HepG2 (cell line): ENCODE results near the gene MAPK14. TPM values are rescaled to one million over a fixed set of nuclear protein-coding genes. Genes with fewer than 3 reads are reported as not detected.

Experiments
- ATAC-seq: fragments of 200-7000 bp; cut with Tn5 transposase; 3 replicates; pipeline ENCODE4 v1.9.1; 2020; ENCODE audit warnings: mild to moderate bottlenecking, moderate library complexity
- BruUV-seq: library from RNA; stranded (reverse); fragments of 400-500 nt; replicated peaks from 2 replicates; lab custom pipeline; 2021; lab: Mats Ljungman, UMichigan
- CTCF ChIA-PET: fragments of 300-600 bp; formaldehyde crosslinking; extraction: SDS; loops from one replicate; lab custom pipeline; 2021; ENCODE audit warnings: low total read pairs, inconsistent platforms, low intra/inter-chr PET ratio; lab: Yijun Ruan, JAX
- POLR2A ChIA-PET: fragments of 350-600 bp; sonication (Branson Sonifier 250); formaldehyde crosslinking; loops from one replicate; lab custom pipeline; 2020; ENCODE audit warnings: antibody characterized with exemption, inconsistent platforms; lab: Yijun Ruan, JAX
- DNase-seq: peaks from one replicate; pipeline ENCODE4 v3.0.0-alpha.2; 2015; ENCODE audit warnings: low spot score
- FAIRE-seq: peaks from 3 replicates; lab custom pipeline; 2011; peaks lifted over from hg19 to GRCh38; lab: Jason Lieb, UNC
- H2AFZ ChIP-seq: one replicate; pipeline ENCODE4 v1.6.1; 2011; ENCODE audit warnings: low read length, inconsistent platforms
- H3K27ac ChIP-seq: fragments of 300-600 bp; 3 replicates; pipeline ENCODE4 v1.8.0; 2011; ENCODE audit warnings: mixed run types, mild to moderate bottlenecking, mixed read lengths, low read length, inconsistent platforms; ENCODE audit not compliant: insufficient read depth; ENCODE audit errors: extremely low read length
- H3K27me3 ChIP-seq, 2 experiments: fragments of 200-600 bp in 1 of 2; 2 replicates in 1 of 2; 3 replicates in 1 of 2; pipeline versions ENCODE4 v1.6.0 to v1.8.0; 2011; ENCODE audit warnings: low read length in 2 of 2, mild to moderate bottlenecking in 2 of 2, moderate library complexity in 2 of 2, inconsistent platforms in 1 of 2; ENCODE audit not compliant: insufficient read depth in 2 of 2, control insufficient read depth in 1 of 2
- H3K36me3 ChIP-seq, 2 experiments: fragments of 200-600 bp in 1 of 2; replicated peaks in 1 of 2; 2 replicates in 1 of 2; 3 replicates in 1 of 2; pipeline versions ENCODE4 v1.5.1 to v1.8.0; 2011; ENCODE audit warnings: low read length in 2 of 2, inconsistent platforms in 1 of 2; ENCODE audit not compliant: insufficient read depth in 2 of 2, control insufficient read depth in 1 of 2
- H3K4me1 ChIP-seq: 2 replicates; pipeline ENCODE4 v1.5.1; 2012; ENCODE audit warnings: low read length, inconsistent platforms; ENCODE audit not compliant: insufficient read depth
- H3K4me2 ChIP-seq: 2 replicates; pipeline ENCODE4 v1.6.0; 2011; ENCODE audit warnings: low read depth, low read length, inconsistent platforms
- H3K4me3 ChIP-seq, 3 experiments: fragments of 200-600 bp in 1 of 3; sonication (generic), shearing (Covaris generic) in 1 of 3; replicated peaks in 1 of 3; 2 replicates each; pipeline ENCODE4 v1.5.1; 2011 to 2016; ENCODE audit warnings: low read length in 3 of 3, inconsistent platforms in 2 of 3, low read depth in 2 of 3, mild to moderate bottlenecking in 2 of 3, control low read depth in 1 of 3, mixed read lengths in 1 of 3; ENCODE audit not compliant: insufficient read depth in 1 of 3
- H3K79me2 ChIP-seq: one replicate; pipeline ENCODE4 v1.6.1; 2011; ENCODE audit warnings: low read length, inconsistent platforms; ENCODE audit not compliant: insufficient read depth
- H3K9ac ChIP-seq: 2 replicates; pipeline ENCODE4 v1.6.0; 2011; ENCODE audit warnings: mild to moderate bottlenecking, low read depth, low read length, inconsistent platforms; ENCODE audit not compliant: insufficient read depth
- H3K9me3 ChIP-seq: 2 replicates; pipeline ENCODE4 v1.5.1; 2012; ENCODE audit warnings: mild to moderate bottlenecking, low read length
- H4K20me1 ChIP-seq: 2 replicates; pipeline ENCODE4 v1.6.0; 2011; ENCODE audit warnings: inconsistent platforms, mild to moderate bottlenecking, low read length, moderate library complexity; ENCODE audit not compliant: insufficient read depth
- BRD4 ChIP-seq: sonication (generic); formaldehyde crosslinking; IDR thresholded peaks from 2 replicates; pipeline ENCODE4 v1.4.0; 2020; ENCODE audit warnings: missing genetic modification reagents
- HNRNPK ChIP-seq: fragments of 200-400 bp; formaldehyde crosslinking; IDR thresholded peaks from 2 replicates; pipeline ENCODE4 v1.6.1; 2018; ENCODE audit warnings: low read length, low read depth, moderate library complexity, mild to moderate bottlenecking; ENCODE audit not compliant: poor library complexity, severe bottlenecking
- WGBS: methylation state at CpG from one replicate; pipeline ENCODE4 v1.1.6; 2017; ENCODE audit warnings: low lambda C conversion rate; 5-methylcytosine and 5-hydroxymethylcytosine counted together
- in situ Hi-C: cut with HindIII; loops from 2 replicates; pipeline ENCODE4 v1.10.0; 2017; ENCODE audit warnings: low pct_unique_long_range_greater_than_20kb; ENCODE audit not compliant: extremely low pct_ligation_motif_present
- intact Hi-C: fragments of 100-400 bp; cut with micrococcal nuclease; formaldehyde crosslinking; loops from one replicate; pipeline ENCODE4 v1.10.0; 2022; ENCODE audit not compliant: unreplicated experiment
- polyA plus RNA-seq, 8 experiments: library from polyadenylated mRNA; depleted of rRNA in 3 of 8; stranded (reverse) in 7 of 8; unstranded in 1 of 8; fragments of >200 nt; fragmentation: Illumina TruSeq in 4 of 8; extraction: Trizol in 4 of 8; gene quantifications; 2 replicates each; pipeline versions ENCODE4 v1.2.1 to v1.2.3, GENCODE V29; 2011 to 2016; ENCODE audit warnings: low read depth in 4 of 8, missing spikeins in 1 of 8, mixed read lengths in 1 of 8; ENCODE audit not compliant: insufficient read depth in 1 of 8
- total RNA-seq, 5 experiments: library from RNA; depleted of rRNA; stranded (reverse); fragments of >200 nt; fragmentation: Illumina TruSeq; extraction: Trizol; gene quantifications; 2 replicates each; pipeline ENCODE4 v1.2.3, GENCODE V29; 2016; ENCODE audit warnings: low read depth in 1 of 5
- TF ChIP-seq, protein P1 (sequence below): sonication (generic); formaldehyde crosslinking; IDR thresholded peaks from 2 replicates; pipeline ENCODE4 v1.4.0; 2020; ENCODE audit warnings: mild to moderate bottlenecking, missing genetic modification reagents, borderline replicate concordance

Gene MAPK14
- total and polyA plus RNA-seq, 2 of the 13 experiments (the other 11 are each of a cell fraction or from before 2014, with no cell fraction given): 66.3 to 67.3 TPM

DNA sequence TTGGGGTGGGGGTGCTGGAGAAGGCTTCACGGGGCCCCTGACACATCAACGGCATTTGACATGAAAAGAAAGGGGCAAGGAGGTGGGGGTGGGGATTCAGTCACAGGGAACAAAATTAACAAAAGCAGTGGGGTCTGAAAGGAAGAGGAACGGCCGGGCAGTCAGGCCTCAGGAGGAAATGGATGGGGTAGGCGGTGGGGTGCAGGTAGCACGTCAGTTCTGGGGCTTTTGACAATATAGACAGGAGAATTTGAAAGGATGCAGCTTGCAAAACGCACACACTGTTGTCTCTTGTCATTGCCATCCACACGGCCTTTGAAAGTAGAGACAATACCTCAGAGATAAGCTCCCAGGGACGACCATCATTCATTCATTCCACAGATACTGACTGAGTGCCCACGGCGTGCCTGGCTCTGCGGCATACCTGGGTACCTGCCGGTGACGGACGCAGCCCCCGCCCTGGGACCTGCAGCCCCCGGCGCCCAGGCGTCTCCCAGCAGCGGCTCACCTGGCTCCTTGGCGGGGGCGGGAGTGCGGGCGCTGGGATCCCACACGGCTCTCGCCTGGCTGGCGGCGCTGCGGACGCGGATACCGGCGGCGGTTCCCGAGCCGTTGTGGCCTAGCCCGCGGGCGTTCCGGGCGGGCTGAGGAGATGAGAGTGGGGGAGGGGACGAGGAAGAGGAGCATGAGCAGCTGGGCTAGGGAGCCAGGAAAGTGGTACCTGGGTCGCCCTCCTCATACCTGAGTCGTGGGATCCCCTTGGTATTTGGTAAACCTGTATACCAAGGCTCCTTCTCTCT lies 3.4 kb upstream of the MAPK14 start, which contains the start of gene SLC26A8 (continued):
- TF ChIP-seq, protein P1, sequence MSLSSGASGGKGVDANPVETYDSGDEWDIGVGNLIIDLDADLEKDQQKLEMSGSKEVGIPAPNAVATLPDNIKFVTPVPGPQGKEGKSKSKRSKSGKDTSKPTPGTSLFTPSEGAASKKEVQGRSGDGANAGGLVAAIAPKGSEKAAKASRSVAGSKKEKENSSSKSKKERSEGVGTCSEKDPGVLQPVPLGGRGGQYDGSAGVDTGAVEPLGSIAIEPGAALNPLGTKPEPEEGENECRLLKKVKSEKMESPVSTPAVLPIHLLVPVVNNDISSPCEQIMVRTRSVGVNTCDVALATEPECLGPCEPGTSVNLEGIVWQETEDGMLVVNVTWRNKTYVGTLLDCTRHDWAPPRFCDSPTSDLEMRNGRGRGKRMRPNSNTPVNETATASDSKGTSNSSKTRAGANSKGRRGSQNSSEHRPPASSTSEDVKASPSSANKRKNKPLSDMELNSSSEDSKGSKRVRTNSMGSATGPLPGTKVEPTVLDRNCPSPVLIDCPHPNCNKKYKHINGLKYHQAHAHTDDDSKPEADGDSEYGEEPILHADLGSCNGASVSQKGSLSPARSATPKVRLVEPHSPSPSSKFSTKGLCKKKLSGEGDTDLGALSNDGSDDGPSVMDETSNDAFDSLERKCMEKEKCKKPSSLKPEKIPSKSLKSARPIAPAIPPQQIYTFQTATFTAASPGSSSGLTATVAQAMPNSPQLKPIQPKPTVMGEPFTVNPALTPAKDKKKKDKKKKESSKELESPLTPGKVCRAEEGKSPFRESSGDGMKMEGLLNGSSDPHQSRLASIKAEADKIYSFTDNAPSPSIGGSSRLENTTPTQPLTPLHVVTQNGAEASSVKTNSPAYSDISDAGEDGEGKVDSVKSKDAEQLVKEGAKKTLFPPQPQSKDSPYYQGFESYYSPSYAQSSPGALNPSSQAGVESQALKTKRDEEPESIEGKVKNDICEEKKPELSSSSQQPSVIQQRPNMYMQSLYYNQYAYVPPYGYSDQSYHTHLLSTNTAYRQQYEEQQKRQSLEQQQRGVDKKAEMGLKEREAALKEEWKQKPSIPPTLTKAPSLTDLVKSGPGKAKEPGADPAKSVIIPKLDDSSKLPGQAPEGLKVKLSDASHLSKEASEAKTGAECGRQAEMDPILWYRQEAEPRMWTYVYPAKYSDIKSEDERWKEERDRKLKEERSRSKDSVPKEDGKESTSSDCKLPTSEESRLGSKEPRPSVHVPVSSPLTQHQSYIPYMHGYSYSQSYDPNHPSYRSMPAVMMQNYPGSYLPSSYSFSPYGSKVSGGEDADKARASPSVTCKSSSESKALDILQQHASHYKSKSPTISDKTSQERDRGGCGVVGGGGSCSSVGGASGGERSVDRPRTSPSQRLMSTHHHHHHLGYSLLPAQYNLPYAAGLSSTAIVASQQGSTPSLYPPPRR (CRISPR knock-in tag): no peak

DNA sequence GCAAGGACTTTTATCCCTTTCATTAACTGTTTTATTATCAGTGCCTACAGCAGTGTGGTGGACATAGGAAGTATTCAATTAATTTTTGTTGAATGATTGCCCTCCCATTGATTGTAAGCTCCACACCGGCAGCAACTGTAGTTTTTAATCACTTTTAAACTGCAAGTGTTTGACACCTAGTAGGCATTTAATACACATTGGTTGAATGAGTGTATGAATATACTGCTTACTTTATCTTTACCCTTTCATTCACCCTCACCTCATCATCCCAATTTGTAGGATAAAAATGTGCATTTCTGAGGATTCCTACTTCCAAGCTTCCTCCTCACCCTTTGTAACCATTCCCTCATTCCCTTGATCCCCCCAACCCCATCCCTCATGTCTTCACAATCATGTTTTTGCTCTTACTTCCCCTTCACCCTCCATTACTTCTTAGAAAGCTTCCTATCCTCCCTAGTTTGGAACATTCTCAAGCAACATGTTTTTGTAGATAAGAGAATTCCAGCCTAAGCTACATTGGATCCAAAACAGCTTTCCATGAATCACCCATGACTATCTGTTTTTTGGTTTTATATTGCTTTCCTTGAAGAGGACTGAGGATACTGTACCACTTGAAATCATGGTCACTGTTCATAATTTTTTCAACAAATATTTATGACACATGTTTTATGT lies 2.2 kb upstream of the MAPK14 start:
- Histone ChIP-seq H3K79me2 (peaks cover 28% of the 10 kb centered on the region), H2AFZ (no peak overlapping the region), H3K27me3 (no peaks in the 10 kb centered on the region; a peak in 1 of 5 replicates), H3K27ac (no peak overlapping the region), H3K9ac (no peak overlapping the region), H4K20me1 (peaks cover 10% of the 10 kb centered on the region), H3K4me3 (no peak overlapping the region), H3K4me2 (no peak overlapping the region), H3K36me3 (no peaks in the 10 kb centered on the region), H3K9me3 (no peaks in the 10 kb centered on the region), H3K4me1 (peaks cover 25% of the 10 kb centered on the region)
- 55% methylated on average over 1 of the region's 1 CpG for WGBS
- TF ChIP-seq BRD4 (CRISPR knock-in tag) (no peak), HNRNPK (peak; percentile 37)
- intact Hi-C loops: loop anchor here (5.0 to 10.0 kb wide), 2 partner anchors 81 to 103 kb away; partner anchors contain the start of gene SRPK1
- ChIA-PET POLR2A (interaction anchor here (1.3 to 3.7 kb wide), 2 partner anchors 38 to 105 kb away, joined by 3 to 50 read pairs; no protein-coding TSS in a partner anchor), CTCF (no interaction called here)
- FAIRE-seq (no peak), DNase-seq (no peak), ATAC-seq (no peak)
- BruUV-seq: no TSS peak
- in situ Hi-C loops: loop anchor here (5.0 kb wide), 2 partner anchors 72 to 172 kb away; partner anchors contain the start of gene BRPF3
